ENCODE results near the gene SCNN1B.
"Not testable (repeated sequence)": the region's sequence is repeated elsewhere in the genome, so short reads cannot be mapped to it uniquely, and the experiment has no call there.

Gene SCNN1B

GRCh38 chr16:23288209-23288608, 13.9 kb upstream of the SCNN1B start:
- no peak for DNase-seq (ENCODE audit: low read depth in 2 of 2, low spot score in 1 of 2)

GRCh38 chr16:23288726-23289512, 13.2 kb upstream of the SCNN1B start:
- DNase-seq (ENCODE audit: low read depth in 2 of 2, low spot score in 1 of 2): no peak

GRCh38 chr16:23290189-23291062, 11.7 kb upstream of the SCNN1B start:
- DNase-seq (ENCODE audit: low read depth in 2 of 2, low spot score in 1 of 2): no peak

GRCh38 chr16:23293016-23293415, 9.1 kb upstream of the SCNN1B start:
- DNase-seq (ENCODE audit: low read depth in 2 of 2, low spot score in 1 of 2): no peak

- no peak for DNase-seq (ENCODE audit: low read depth in 2 of 2, low spot score in 1 of 2)
Measured at GRCh38 chr16:23294260-23294659, 7.8 kb upstream of the SCNN1B start.

GRCh38 chr16:23296994-23297393, 5.1 kb upstream of the SCNN1B start:
- no peak for DNase-seq (ENCODE audit: low read depth in 2 of 2, low spot score in 1 of 2)

- DNase-seq (ENCODE audit: low read depth in 2 of 2, low spot score in 1 of 2): no peak
Measured at GRCh38 chr16:23298290-23298915, 3.7 kb upstream of the SCNN1B start.

GRCh38 chr16:23299815-23300214, 2.3 kb upstream of the SCNN1B start:
- DNase-seq (ENCODE audit: low read depth in 2 of 2, low spot score in 1 of 2): not testable (repeated sequence)

GRCh38 chr16:23301251-23302044, 654 bp upstream of the SCNN1B start:
- no peak for DNase-seq (ENCODE audit: low read depth in 2 of 2, low spot score in 1 of 2)

- DNase-seq (ENCODE audit: low read depth in 2 of 2, low spot score in 1 of 2): no peak
Measured at GRCh38 chr16:23303685-23304084, 1.6 kb downstream of the SCNN1B start.

- no peak for DNase-seq (ENCODE audit: low read depth in 2 of 2, low spot score in 1 of 2)
Measured at GRCh38 chr16:23304620-23305019, 2.5 kb downstream of the SCNN1B start.

- DNase-seq (ENCODE audit: low read depth in 2 of 2, low spot score in 1 of 2): no peak
Measured at GRCh38 chr16:23306199-23307100, 4.3 kb downstream of the SCNN1B start.

- no peak for DNase-seq (ENCODE audit: low read depth in 2 of 2, low spot score in 1 of 2)
Measured at GRCh38 chr16:23310217-23310616, 8.1 kb downstream of the SCNN1B start.

- DNase-seq (ENCODE audit: low read depth in 2 of 2, low spot score in 1 of 2): no peak
Measured at GRCh38 chr16:23310744-23311143, 8.6 kb downstream of the SCNN1B start.

- DNase-seq (ENCODE audit: low read depth in 2 of 2, low spot score in 1 of 2): no peak
Measured at GRCh38 chr16:23316232-23316631, 14.1 kb downstream of the SCNN1B start.

- no peak for DNase-seq (ENCODE audit: low read depth in 2 of 2, low spot score in 1 of 2)
Measured at GRCh38 chr16:23316634-23317265, 14.6 kb downstream of the SCNN1B start.

GRCh38 chr16:23317266-23317661, 15.2 kb downstream of the SCNN1B start:
- DNase-seq (ENCODE audit: low read depth in 2 of 2, low spot score in 1 of 2): no peak

GRCh38 chr16:23317751-23318150, 15.6 kb downstream of the SCNN1B start:
- DNase-seq (ENCODE audit: low read depth in 2 of 2, low spot score in 1 of 2): no peak

- no peak for DNase-seq (ENCODE audit: low read depth in 2 of 2, low spot score in 1 of 2)
Measured at GRCh38 chr16:23318639-23319038, 16.5 kb downstream of the SCNN1B start.
